ENCODE data around the gene TSHZ3. TPM values are rescaled to one million over a fixed set of nuclear protein-coding genes. Genes with fewer than 3 reads are reported as not detected.

The TSHZ3 gene
- total RNA-seq, 2 donors from 2014 or later: 0.82 to 1.2 TPM

DNA sequence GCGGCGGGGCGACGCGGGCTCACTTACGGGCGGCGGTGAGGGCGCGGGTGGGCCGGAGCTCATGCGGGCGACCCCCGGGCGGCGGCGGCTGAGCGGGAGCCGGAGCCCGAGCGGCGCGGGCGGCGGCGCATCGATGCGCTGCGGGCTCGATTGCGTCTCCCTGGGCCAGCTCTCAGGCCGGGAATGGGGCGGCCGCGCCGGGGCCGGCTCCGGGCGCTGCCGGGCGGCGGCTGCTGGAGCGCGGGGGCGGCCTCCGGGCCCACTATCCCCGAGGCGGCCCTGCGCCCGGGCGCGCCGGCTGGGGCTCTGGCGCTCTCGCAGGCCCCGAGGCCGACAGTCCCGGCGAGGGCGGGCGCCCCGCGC, 1.4 kb upstream of the TSHZ3 start:
- Mint-ChIP-seq H3K27me3 (peaks cover 57% of the 10 kb centered on the region), H3K36me3 (ENCODE audit: low read depth) (peaks cover 6% of the 10 kb centered on the region), H3K4me3 (peak overlapping the region; percentile 84), H3K4me1 (peaks cover 21% of the 10 kb centered on the region), H3K27ac (no peak overlapping the region), H3K9me3 (no peaks in the 10 kb centered on the region)
- peak; percentile 47 for ATAC-seq (replicated peaks)

DNA sequence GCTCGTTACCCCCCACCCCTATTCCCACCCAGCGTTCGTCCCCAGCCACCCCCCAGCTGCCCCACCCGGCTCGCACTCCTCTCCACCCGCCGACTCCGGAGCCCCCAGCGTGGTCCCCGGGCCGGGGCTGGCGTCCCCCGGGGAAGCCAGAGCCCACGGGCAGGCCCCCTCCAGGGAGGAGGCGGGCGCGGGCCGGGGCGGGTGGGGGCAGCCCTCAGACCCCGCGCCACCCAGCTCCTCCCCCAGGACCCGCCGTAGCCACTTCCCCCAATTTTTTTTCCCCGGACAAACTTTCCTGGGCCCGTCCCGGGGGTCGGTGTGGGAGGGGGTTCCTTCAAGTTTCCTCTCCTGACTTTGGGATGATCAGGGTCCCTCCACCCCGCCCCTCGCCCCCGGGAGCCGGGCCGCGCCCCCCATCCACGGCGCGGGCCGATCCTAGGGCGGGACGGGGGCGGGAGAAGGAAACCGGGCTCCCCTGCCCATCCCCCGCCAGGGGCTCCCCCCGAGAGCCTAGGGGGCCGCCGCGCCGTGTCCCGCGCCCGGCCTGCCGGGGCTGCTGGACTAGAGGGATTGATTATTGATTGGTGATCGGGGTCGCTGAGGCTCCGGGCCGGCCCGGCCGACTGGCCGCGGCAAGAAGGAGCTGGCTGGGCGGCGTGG, 927 bp upstream of the TSHZ3 start:
- Mint-ChIP-seq H3K4me3 (no peak overlapping the region), H3K4me1 (peaks cover 18% of the 10 kb centered on the region), H3K27ac (no peak overlapping the region), H3K27me3 (peaks cover 52% of the 10 kb centered on the region), H3K36me3 (ENCODE audit: low read depth) (peaks cover 6% of the 10 kb centered on the region), H3K9me3 (no peaks in the 10 kb centered on the region)
- ATAC-seq (replicated peaks): no peak

DNA sequence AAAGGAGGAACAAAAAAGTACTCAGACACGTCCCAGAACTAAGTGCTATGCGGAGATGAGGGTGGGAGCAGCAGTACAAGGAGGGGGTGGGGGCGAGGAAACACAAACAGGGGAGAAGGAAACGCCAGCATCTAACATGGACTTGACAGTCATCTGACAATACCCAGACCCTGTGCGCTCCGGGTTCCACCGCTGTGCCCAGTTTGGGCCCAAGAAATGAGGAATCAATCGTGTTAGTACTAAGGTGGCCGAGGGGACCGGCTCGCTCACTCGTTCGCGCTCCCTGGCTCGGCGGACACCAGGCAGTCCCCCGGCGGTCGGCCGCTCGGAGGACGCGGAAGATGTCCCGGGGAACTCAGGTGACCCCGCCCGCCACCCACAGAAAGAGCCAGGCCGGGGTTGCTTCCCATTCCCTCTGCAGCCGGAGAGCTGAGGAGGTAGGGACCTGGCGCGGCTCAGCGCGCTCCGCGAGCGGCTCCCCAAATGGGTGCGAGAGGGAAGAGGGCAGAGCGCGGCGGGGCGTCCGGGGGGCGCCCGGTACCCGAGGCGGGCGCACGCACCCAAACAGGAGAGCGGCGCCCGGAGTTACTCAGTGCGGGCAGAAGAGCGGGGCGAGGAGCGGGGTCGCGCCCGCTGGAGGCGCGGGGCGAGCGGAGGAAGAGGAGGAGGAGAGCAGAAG, 616 bp downstream of the TSHZ3 start:
- peaks cover 37% of the 10 kb centered on the region for H3K27me3 Mint-ChIP-seq
- peak overlapping the region; percentile 84 for H3K4me3 Mint-ChIP-seq
- peaks cover 9% of the 10 kb centered on the region for H3K4me1 Mint-ChIP-seq
- ATAC-seq (replicated peaks): peak; percentile 25
- H3K9me3 Mint-ChIP-seq: no peaks in the 10 kb centered on the region
- peaks cover 6% of the 10 kb centered on the region for H3K36me3 Mint-ChIP-seq (ENCODE audit: low read depth)
- peak overlapping the region; percentile 59 for H3K27ac Mint-ChIP-seq

DNA sequence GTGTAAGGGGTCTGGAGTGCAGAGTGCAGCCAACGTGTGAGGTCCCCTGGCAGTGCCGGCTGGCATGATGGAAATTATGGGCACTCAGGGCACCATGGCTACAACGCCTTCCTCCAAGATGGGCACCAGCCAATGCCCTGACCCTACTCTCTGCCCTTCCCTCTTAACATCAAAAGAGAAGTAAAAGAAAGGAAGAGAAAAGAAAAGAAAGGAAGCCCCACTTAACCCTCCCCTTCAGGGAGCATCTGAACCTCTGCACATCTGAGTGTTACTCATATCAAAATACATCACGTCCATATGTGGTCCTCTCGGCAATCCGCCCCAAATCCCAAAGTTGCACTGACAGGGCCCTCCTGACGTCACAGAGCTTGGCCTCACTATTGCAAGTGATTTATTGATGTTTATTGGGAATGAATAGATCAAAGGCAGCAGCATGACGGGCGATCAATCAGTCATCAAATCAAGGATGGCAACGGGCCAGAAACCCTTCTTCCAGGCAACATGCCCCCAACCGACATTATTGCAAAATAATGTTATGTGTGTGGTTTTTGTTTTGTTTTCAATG, 1.3 kb downstream of the TSHZ3 start:
- peaks cover 31% of the 10 kb centered on the region for H3K27me3 Mint-ChIP-seq
- H3K4me1 Mint-ChIP-seq: peaks cover 8% of the 10 kb centered on the region
- no peak for ATAC-seq (replicated peaks)
- no peaks in the 10 kb centered on the region for H3K9me3 Mint-ChIP-seq
- H3K4me3 Mint-ChIP-seq: peak overlapping the region; percentile 84
- H3K27ac Mint-ChIP-seq: peak overlapping the region; percentile 59
- peaks cover 6% of the 10 kb centered on the region for H3K36me3 Mint-ChIP-seq (ENCODE audit: low read depth)

DNA sequence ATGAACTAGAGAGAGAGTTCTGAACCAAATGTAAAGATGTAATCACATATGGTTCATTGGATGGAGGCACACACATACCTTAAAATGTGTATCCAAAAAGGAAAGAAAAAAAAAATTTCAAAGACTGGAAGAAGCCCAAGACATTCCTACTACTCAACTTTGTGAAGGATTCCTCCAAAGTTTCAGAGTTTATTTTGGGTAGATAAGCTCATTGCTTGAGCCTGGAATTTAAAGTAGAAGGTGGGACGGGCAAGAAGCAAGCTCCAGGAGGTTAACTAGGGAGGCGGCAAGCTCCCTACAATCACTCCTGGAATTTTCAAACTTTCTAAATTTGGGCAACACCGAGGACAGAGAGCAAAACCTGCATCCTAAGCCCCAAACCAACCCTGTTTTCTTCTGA, 1.9 kb downstream of the TSHZ3 start:
- Mint-ChIP-seq H3K36me3 (ENCODE audit: low read depth) (peaks cover 6% of the 10 kb centered on the region), H3K4me1 (peaks cover 8% of the 10 kb centered on the region), H3K27me3 (peaks cover 26% of the 10 kb centered on the region), H3K9me3 (no peaks in the 10 kb centered on the region), H3K4me3 (peak overlapping the region; percentile 84), H3K27ac (no peak overlapping the region)
- ATAC-seq (replicated peaks): no peak

DNA sequence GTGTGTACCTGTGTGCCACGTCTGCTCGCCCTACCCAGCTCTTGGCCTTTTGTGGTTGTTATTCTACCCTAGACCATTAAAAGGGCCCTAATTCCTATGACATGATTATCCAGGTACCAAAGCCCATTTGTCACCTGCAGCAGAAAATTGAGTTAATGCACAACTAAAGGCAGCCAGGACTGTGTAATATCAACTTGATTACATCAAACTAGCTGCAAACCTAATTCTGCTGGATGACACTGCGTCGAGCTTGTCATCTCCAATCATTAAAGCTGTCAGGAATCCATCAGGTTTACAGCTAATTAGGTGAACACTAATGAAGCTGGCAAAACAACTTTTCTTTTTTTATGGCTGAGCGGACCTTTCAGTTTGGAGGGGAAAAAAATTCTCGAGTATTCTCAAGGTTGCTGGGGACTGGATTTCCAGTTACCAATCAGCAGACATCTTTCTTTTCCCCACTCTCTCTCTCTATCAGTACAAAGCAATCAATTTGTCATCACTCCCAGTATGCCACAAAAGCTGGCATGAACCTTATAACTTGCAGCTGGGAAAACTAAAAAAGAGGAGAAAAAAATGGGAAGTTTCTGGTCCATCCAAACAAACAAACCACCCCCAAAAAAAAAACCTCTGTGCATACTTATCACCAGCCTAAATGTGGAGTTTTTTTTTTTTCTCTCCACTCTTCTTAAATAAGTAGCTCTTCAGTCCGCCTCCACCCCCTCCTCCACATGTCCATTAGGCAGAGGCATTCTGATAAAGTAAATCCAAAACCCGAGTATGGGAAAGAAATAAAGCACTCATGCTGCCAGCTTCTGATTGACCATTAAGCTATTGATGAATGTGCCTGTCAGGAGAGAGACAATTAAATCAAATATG, 2.8 kb downstream of the TSHZ3 start:
- Mint-ChIP-seq H3K4me3 (no peak overlapping the region), H3K27ac (no peak overlapping the region), H3K9me3 (no peaks in the 10 kb centered on the region), H3K4me1 (peaks cover 8% of the 10 kb centered on the region), H3K27me3 (peaks cover 20% of the 10 kb centered on the region), H3K36me3 (ENCODE audit: low read depth) (peaks cover 6% of the 10 kb centered on the region)
- ATAC-seq (replicated peaks): no peak

DNA sequence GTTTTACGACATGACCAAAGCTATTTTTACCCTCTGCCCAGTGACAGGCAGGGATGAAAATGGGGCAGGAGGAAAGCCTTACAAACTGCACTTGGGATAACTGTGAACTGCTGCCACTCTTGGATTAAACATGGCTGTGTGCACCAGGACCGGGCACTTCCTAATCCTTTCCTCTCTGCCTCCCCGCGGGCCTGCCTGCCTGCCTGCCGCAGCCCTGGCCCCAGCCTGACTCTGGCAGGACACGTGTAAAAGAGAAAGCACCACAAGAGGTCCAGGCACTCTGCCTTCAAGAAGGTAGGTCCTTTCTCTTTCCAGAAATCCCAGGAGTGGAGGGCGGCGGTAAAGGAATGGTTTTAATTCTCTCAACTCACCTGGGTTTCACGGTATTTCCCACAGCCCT, 4.8 kb downstream of the TSHZ3 start:
- peaks cover 16% of the 10 kb centered on the region for H3K27me3 Mint-ChIP-seq
- no peaks in the 10 kb centered on the region for H3K36me3 Mint-ChIP-seq (ENCODE audit: low read depth)
- no peak overlapping the region for H3K27ac Mint-ChIP-seq
- H3K4me3 Mint-ChIP-seq: no peak overlapping the region
- H3K4me1 Mint-ChIP-seq: peaks cover 17% of the 10 kb centered on the region
- ATAC-seq (replicated peaks): no peak
- H3K9me3 Mint-ChIP-seq: no peaks in the 10 kb centered on the region

DNA sequence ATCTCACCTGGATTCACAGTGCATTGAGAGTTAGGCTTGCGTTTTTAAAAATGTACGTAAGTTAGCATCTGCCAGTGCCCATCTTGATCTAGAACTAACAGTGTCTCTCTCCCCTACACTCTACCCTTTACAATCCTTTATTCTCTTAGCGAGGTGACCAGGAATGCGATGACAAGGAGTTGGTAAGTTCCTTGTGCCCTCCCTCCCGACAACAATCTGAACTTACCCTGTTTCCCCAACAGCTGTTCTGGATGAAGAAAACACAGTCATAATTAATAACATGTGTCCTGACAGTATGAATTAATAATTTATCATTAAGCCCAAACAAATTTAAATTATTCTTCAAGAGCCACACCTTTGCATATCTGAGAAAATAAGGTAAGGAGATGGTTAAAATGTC, 6.3 kb downstream of the TSHZ3 start:
- ATAC-seq (replicated peaks): no peak
- H3K9me3 Mint-ChIP-seq: no peaks in the 10 kb centered on the region
- peaks cover 14% of the 10 kb centered on the region for H3K27me3 Mint-ChIP-seq
- H3K36me3 Mint-ChIP-seq (ENCODE audit: low read depth): no peaks in the 10 kb centered on the region
- H3K4me3 Mint-ChIP-seq: no peak overlapping the region
- H3K27ac Mint-ChIP-seq: no peak overlapping the region
- peaks cover 12% of the 10 kb centered on the region for H3K4me1 Mint-ChIP-seq

DNA sequence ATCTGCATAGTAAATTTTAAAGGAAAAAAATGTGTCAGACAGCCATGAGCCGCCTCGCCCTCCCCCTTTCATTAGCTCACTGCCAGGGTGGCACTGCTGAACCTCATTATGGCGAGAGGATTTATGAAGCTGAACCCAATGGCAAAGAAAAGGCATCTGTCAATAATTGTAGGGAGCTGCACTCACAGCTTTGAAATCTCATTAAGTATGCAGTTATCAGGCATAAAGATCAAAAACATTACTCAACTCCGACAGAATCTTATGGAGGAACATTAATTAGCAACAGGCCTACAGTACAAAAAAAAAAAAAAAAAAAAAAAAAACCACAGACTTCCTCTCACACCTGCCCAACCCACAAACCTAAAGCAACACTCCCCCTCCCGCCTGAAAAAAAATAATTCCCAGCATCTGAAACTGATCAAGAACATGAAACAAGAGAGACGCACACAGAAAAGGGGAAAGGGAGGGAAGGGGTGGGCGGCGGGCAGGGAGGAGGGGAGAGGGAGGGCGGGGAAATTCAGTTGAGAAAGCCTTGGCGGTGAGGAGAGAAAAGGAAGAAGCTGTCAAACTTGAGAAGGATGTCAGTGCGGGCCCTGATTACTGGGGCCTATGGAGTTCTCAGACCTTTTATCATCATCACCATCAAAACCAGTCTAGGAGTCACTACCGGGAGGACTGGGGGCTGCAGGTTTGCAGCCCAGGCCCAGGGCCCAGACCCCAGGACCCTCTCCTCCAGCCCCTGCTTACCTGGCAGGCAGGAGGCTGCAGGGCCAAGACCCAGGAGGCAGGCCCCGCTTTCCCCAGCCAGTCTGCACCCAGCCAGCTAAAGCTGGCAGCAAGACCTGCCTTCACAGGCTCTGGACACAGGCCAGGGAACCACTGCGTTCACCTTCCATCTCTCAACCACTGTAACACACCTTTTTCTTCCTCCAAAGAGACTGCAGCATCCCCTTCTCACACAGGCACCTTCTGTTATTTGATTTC, 8.9 kb downstream of the TSHZ3 start:
- H3K4me1 Mint-ChIP-seq: peaks cover 10% of the 10 kb centered on the region
- H3K36me3 Mint-ChIP-seq (ENCODE audit: low read depth): no peaks in the 10 kb centered on the region
- H3K27me3 Mint-ChIP-seq: peaks cover 2% of the 10 kb centered on the region
- peak overlapping the region; percentile 56 for H3K27ac Mint-ChIP-seq
- peak overlapping the region; percentile 49 for H3K4me3 Mint-ChIP-seq
- ATAC-seq (replicated peaks): peak; percentile 40
- no peaks in the 10 kb centered on the region for H3K9me3 Mint-ChIP-seq

DNA sequence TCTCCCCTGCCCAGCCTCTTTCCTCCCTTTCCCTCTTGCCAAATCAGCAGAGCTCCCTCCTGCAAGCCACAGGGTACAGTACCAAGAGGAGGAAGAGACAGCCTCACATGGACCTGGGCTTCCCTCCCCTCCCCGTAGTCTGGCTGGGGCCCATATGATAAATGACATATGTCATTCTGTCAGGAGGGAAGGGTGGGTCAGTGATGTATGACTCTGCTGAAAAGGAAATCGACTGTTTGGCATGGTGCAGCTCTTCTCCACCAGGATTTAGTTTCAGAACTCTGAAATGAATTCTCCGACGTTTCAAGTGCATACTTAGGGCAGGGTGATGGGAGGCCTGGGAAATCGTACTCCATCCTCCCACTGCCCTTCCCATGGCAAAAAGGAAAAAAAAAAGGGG, 9.8 kb downstream of the TSHZ3 start:
- H3K4me1 Mint-ChIP-seq: peaks cover 10% of the 10 kb centered on the region
- peak overlapping the region; percentile 49 for H3K4me3 Mint-ChIP-seq
- H3K27me3 Mint-ChIP-seq: peaks cover 2% of the 10 kb centered on the region
- no peak for ATAC-seq (replicated peaks)
- H3K36me3 Mint-ChIP-seq (ENCODE audit: low read depth): no peaks in the 10 kb centered on the region
- no peaks in the 10 kb centered on the region for H3K9me3 Mint-ChIP-seq
- H3K27ac Mint-ChIP-seq: no peak overlapping the region

DNA sequence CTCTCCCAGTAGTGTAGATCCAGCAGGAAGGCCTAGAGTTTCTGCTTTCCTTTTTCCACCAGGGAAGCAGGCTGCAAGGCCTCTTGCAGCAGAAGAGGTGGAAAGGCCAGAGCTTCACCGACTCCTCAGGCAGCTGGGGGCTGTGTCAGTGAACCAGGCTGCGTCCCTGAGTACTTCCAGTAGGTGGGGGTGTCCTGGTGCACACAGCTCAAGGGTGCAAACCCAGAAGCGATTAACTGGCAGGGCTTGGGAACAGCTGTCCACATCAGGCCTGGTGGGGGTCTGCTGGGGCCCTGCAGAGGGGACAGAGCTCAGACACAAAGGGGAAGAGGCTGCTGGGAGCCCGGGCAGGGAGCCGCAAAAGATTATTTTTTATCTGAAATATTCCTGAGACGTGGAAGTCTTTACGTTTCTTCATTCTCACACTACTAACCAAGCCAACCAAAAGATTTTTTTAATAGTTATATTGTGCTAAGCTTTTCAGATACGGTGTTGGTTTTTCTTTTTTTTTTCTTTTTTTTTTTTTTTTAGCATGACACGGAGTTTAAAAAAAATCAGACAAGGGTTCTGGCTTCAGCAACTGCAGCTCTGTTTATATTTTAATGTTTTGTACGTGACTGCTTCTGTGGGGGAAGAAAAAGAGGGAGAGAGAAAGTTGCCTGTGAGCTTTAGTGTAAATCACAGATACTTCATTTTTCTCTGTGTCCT, 11.0 kb downstream of the TSHZ3 start:
- H3K9me3 Mint-ChIP-seq: no peaks in the 10 kb centered on the region
- H3K27ac Mint-ChIP-seq: no peak overlapping the region
- peaks cover 2% of the 10 kb centered on the region for H3K27me3 Mint-ChIP-seq
- peaks cover 10% of the 10 kb centered on the region for H3K4me1 Mint-ChIP-seq
- no peak for ATAC-seq (replicated peaks)
- H3K36me3 Mint-ChIP-seq (ENCODE audit: low read depth): no peaks in the 10 kb centered on the region
- H3K4me3 Mint-ChIP-seq: no peak overlapping the region

DNA sequence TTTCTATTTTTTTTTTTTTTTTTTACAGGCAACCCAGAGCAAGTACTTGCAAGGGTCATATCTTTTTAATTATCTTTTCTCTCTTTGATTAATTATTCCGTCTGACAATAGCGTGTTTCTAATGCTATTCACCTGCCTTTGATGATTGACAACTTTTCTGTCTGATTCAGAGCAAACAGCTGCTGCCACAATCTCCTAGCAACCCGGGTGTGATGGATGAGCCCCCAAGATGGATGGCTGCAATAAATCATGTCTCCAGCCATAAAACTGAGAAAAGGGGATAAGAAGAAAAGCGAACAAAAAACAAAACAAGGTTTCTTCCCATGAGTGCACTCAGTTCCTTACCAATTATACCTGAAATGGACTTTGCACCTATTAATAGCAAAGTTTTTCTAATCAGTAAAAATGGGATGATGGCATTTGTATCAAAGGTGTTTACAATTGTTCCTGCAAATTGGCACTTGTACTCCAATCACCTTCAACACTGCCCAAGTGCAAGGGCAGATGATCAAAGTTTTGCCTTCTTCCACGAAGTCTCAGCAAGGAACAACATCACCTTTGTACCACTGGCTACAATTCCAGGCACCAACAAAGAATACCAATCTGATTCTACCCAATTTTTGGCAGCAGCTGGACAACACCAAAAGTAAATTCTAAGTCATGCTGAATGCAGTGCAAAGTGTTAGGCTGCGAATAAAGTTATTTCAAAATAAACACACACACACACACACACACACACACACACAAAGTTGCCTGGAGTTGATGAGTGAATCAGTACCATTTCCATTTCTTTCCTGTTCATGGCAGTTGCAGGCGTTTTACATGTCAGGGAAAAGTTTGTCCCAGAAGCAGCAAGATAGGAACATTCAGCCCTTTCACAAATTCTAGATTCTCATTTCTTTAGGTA, 12.0 kb downstream of the TSHZ3 start:
- H3K9me3 Mint-ChIP-seq: no peaks in the 10 kb centered on the region
- no peak overlapping the region for H3K4me3 Mint-ChIP-seq
- no peak for ATAC-seq (replicated peaks)
- H3K4me1 Mint-ChIP-seq: peaks cover 10% of the 10 kb centered on the region
- H3K27ac Mint-ChIP-seq: no peak overlapping the region
- peaks cover 2% of the 10 kb centered on the region for H3K27me3 Mint-ChIP-seq
- H3K36me3 Mint-ChIP-seq (ENCODE audit: low read depth): no peaks in the 10 kb centered on the region
